ENCODE results near the gene STAT2.
A peak's percentile ranks its signal among the peaks of the same experiment; 100 is the strongest.

STAT2 gene

DNA sequence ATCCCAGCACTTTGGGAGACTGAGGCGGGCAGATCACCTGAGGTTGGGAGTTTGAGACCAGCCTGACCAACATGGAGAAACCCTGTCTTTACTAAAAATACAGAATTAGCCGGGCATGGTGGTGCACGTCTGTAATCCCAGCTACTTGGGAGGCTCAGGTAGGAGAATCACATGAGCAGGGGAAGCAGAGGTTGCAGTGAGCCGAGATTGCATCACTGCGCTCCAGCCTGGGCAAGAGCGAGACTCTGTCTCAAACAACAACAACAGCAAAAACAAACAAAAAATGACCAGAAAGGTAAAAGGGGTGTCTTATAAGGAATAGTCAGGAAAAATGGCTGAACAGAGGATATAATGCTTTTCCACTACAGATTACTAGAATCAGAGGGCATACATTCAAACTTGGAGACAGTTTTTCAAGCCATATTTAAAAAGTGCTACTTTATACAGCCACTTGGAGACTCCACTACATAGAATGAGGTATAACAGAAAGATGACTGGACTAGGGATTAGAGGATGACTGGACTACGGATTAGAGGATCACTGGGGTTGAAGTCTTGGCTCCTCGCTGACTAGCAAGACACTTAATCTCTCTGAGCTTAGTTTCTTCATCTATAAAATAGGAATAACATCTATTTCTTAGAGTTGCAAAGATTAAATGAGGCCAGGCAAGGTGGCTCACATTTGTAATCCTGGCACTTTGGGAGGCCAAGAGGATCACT lies 54.9 kb downstream of the STAT2 start:
- peak overlapping the region; percentile 26 for H3K27ac ChIP-seq
- POLR2A ChIA-PET (ENCODE audit: low non-redundant PET), result no interaction called here

DNA sequence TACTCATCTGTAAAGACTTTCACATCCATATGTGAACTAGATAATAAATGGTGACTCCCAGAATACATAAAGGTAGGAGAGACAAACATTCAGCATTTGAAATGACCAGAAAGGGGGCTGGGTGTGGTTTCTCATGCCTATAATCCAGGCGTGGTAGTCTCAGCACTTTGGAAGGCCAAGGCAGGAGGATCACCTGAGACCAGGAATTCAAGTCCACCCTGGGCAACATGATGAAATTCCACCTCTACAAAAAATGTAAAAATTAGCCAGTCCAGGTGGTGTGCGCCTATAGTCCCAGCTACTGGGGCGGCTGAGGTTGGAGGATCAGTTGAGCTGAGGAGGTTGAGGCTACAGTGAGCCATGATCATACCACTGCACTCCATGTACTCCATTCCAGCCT lies 55.6 kb downstream of the STAT2 start:
- ChIA-PET POLR2A (ENCODE audit: low non-redundant PET) (no interaction called here), CTCF (no interaction called here)
- DNase-seq (ENCODE audit: low spot score), result no peak
- peak overlapping the region; percentile 26 for H3K27ac ChIP-seq
- TF ChIP-seq, protein P1, sequence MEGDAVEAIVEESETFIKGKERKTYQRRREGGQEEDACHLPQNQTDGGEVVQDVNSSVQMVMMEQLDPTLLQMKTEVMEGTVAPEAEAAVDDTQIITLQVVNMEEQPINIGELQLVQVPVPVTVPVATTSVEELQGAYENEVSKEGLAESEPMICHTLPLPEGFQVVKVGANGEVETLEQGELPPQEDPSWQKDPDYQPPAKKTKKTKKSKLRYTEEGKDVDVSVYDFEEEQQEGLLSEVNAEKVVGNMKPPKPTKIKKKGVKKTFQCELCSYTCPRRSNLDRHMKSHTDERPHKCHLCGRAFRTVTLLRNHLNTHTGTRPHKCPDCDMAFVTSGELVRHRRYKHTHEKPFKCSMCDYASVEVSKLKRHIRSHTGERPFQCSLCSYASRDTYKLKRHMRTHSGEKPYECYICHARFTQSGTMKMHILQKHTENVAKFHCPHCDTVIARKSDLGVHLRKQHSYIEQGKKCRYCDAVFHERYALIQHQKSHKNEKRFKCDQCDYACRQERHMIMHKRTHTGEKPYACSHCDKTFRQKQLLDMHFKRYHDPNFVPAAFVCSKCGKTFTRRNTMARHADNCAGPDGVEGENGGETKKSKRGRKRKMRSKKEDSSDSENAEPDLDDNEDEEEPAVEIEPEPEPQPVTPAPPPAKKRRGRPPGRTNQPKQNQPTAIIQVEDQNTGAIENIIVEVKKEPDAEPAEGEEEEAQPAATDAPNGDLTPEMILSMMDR (conservative IDR thresholded peaks at IDR 0.05; ENCODE audit: low read depth), result no peak

More for the DNA sequence above, 54.9 kb downstream of the STAT2 start:
- TF ChIP-seq, protein P1 (conservative IDR thresholded peaks at IDR 0.05; ENCODE audit: low read depth), result no peak
- CTCF ChIA-PET, result no interaction called here
- no peak for DNase-seq (ENCODE audit: low spot score)

DNA sequence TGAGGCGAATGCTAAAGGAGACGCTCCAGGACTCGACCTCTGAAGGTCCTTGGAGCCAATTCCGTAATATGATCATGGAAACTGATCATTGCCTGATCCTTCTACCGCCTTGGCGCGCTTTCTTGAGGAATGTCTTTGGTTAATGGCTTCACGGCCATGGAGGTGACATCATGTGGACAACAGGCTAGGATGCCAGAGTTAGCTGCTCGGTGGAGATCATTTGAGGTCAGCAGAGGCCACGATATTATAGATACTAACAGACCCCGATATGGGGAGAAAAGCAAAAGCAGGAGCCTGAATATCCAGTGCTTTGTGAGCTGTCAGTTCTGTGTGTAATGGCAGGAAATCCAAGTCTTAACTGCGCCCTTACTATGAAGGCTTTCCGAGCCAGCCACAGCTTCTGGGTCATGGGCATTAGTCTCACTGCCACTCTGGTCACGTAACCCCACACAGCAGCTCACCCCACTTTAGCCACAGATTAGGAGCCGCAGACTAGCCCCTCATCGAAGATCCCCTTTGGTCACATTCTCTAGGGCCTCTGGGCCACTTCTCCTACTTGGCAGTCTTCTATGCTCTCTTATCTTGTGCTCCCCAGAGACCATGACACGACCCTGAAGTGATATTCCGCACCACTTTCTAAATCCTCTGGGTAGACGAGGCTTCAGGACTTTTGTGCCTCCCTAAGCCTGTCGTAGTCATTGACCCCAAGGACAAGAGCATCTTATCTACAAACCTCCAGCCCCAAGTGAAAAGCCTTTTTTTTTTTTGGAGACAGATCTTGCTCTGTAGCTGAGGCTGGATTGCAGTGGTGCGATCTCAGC lies 59.1 kb downstream of the STAT2 start:
- peak overlapping the region; percentile 92 for H3K27ac ChIP-seq
- TF ChIP-seq, protein P1 (conservative IDR thresholded peaks at IDR 0.05; ENCODE audit: low read depth), result no peak
- ChIA-PET CTCF (interaction anchor here (0.6 kb wide), 1 partner anchor 175 kb away, joined by 3 read pairs; no protein-coding TSS in a partner anchor), POLR2A (ENCODE audit: low non-redundant PET) (no interaction called here)
- DNase-seq (ENCODE audit: low spot score), result no peak

DNA sequence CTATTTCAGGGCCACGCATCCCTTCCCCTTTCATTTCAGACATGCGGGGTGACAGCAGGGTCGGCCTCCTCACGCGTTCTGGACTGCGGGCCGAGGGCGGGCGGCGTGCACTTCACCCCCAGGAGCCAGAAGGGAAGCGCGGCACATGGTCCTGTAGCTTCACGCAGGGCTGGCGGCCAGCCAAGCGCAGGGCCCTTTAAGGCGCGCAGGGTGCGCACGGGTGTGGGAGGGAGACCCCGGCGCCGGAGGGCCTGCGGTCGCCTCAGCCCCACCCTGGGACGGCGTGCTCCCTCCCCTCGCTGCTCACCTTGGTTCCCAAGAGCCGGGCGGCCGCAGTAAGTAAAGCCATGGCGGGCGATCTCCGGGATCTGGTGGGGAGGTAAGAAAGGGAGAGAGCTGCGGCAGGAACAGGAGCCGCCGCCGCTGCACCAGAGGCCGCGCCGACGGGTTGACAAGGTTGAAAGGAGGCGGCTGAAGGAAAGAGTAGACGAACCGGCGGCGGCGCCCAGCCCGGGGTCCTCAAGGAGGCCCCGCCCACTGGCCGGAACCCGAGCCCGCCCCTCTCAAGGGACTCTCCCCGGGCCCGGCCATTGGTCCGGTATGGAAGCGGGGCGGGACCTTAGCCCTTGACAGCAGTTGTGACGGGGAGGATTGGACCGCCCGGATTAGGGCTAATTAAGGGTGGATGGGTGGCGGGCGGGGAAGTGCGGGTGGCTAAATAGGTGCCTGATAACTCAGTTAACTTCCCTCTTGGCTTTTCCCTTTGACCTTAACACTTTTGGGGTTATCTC lies 59.9 kb downstream of the STAT2 start, which contains the start of gene CS:
CS (minus strand) TSS at position 478 of the 791 bp plus-strand sequence; CDS start at position 349, 129 bp downstream.
- H3K27ac ChIP-seq, result peak within 1 kb of the TSS; percentile 92
- peak; percentile 98 for DNase-seq (ENCODE audit: low spot score)
- TF ChIP-seq, protein P1 (conservative IDR thresholded peaks at IDR 0.05; ENCODE audit: low read depth), result no peak
- POLR2A ChIA-PET (ENCODE audit: low non-redundant PET), result interaction anchor here (0.6 to 1.2 kb wide), 3 partner anchors 9 to 461 kb away, joined by 3 to 9 read pairs (median 3); partner anchors contain the start of gene RNF41
- CTCF ChIA-PET, result interaction anchor here (0.5 kb wide), 1 partner anchor 26 kb away, joined by 5 read pairs; no protein-coding TSS in a partner anchor

DNA sequence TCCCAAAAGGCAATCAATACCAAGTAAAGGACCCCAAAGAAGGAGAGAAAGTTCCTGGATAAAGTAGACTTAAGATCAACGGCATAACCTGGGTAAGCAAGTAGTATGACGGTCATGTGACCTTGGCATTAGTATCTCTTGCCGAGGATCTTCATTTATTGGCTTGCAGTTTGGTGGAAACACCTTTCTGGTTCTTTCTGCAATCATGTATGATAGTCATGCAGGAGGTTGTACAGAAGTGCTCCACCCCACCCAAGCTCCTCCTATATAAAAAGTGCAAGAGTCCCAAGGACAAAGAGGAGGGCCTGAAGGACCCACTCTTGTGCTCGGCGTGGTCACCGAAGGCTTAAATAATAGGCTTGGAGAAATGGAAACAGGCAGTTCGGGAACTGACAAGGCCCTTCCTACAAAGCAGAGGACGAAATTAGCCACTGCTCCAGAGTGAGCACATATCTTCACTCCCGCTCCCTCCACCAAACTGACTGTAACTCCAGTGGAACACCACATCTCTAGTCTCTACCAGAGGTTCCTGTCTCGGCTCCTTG lies 60.5 kb downstream of the STAT2 start:
- ChIA-PET POLR2A (ENCODE audit: low non-redundant PET) (interaction anchor here (0.6 to 1.2 kb wide), 4 partner anchors 8 to 461 kb away, joined by 3 to 9 read pairs (median 3); partner anchors contain the start of gene RNF41), CTCF (interaction anchor here (0.5 kb wide), 1 partner anchor 25 kb away, joined by 5 read pairs; no protein-coding TSS in a partner anchor)
- peak overlapping the region; percentile 92 for H3K27ac ChIP-seq
- no peak for DNase-seq (ENCODE audit: low spot score)
- TF ChIP-seq, protein P1 (conservative IDR thresholded peaks at IDR 0.05; ENCODE audit: low read depth), result no peak
